ENCODE measurements around the gene HPD.
"Not testable (repeated sequence)": the region's sequence is repeated elsewhere in the genome, so short reads cannot be mapped to it uniquely, and the experiment has no call there.

Gene HPD

DNA sequence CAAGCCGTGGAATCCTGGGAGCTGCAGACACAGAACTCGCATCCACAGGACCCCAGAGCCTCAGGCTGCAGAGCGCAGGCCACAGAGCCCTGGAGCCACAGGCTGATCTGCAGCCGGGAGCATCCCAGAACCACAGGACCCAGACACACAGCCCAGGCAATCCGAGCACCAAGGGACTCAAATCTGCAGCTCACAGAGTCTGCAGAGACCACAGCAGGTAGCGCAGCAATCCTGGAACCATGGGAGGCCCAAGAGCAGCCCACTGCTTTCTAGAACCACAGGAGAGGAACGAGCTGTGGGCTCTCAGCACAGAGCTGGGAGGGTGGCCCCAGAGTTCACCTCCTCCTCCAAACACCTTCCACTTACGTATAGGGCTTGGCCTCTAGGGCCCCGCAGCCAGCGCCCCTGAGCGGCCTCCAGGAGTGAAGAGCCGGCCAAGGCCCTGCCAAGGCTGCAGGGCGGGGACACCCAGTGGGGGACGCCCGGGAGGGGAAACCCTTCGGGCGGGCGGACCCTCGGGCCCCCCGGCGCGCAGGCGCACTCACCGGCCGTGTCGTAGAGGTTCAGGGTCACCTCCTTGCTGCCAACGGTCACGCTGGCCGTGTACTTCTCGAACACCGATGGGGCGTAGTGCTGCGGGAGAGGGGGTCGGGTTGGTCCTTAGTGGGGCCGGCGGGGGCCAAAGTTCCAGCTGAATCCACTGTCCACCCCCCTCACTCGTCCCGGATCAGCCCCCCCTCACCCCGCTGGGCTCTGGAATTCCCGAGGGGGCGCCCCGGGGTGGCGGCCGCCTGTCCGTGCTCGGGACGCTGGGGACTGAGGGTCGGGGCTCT, 65.8 kb downstream of the HPD start:
- H4K8ac ChIP-seq (ENCODE audit: low read depth, low read length) = no peak overlapping the region
- H2BK120ac ChIP-seq (ENCODE audit: low read depth, low read length) = no peak overlapping the region
- H2BK15ac ChIP-seq (ENCODE audit: low read length) = peak overlapping the region; percentile 69
- no peak overlapping the region for H4K91ac ChIP-seq (ENCODE audit: low read depth, low read length, poor library complexity)
- peak overlapping the region; percentile 73 for H3K18ac ChIP-seq (ENCODE audit: low read length)
- H3K27ac ChIP-seq (replicated peaks; ENCODE audit: low read length) = no peak overlapping the region
- peaks cover 11 to 28% of the 10 kb centered on the region in 2 donors for H3K36me3 ChIP-seq (replicated peaks in 1 of 2; ENCODE audit: control insufficient read depth in 2 of 2, insufficient read depth in 2 of 2, low read length in 2 of 2)
- H3K9me3 ChIP-seq (replicated peaks in 1 of 2; ENCODE audit: control insufficient read depth in 2 of 2, insufficient read depth in 1 of 2, low read depth in 1 of 2, low read length in 2 of 2) = no peaks in the 10 kb centered on the region
- no peak overlapping the region for H2BK12ac ChIP-seq (ENCODE audit: low read length)
- H3K79me1 ChIP-seq (ENCODE audit: low read depth, low read length) = peaks cover under 1% of the 10 kb centered on the region
- H3K4ac ChIP-seq (ENCODE audit: low read length) = no peak overlapping the region
- no peak overlapping the region for H2AFZ ChIP-seq (ENCODE audit: low read length)
- no peak overlapping the region for H2BK5ac ChIP-seq (ENCODE audit: low read length)
- H3K27me3 ChIP-seq (ENCODE audit: control insufficient read depth in 3 of 3, insufficient read depth in 3 of 3, low read depth in 1 of 3, low read length in 3 of 3) = peaks cover 0 to 19% (median 2%) of the 10 kb centered on the region in 3 experiments
- peak overlapping the region; percentile 91 for H3K9ac ChIP-seq (ENCODE audit: low read depth, low read length, poor library complexity)
- H3K4me2 ChIP-seq (ENCODE audit: insufficient read depth, low read length, poor library complexity, severe bottlenecking) = peak overlapping the region; percentile 95
- WGBS, 2 donors (ENCODE audit: extremely low coverage in 2 of 2, insufficient read length in 2 of 2, insufficient replicate concordance in 1 of 2) = no CpG with 5 or more reads among the region's 48 CpGs
- peak overlapping the region; percentile 12 for H2AK5ac ChIP-seq (ENCODE audit: low read depth, low read length)
- peak overlapping the region; percentile 26 for H3K23ac ChIP-seq (ENCODE audit: low read depth, low read length, poor library complexity)
- peak overlapping the region in 1 of 2 donors; percentile 82 for H3K4me3 ChIP-seq (ENCODE audit: low read length in 2 of 2)
- no peak for DNase-seq (ENCODE audit: low spot score)
- peaks cover 11 to 16% of the 10 kb centered on the region in 2 donors for H3K4me1 ChIP-seq (ENCODE audit: control insufficient read depth in 2 of 2, insufficient read depth in 1 of 2, low read depth in 1 of 2, low read length in 2 of 2)
- H3K14ac ChIP-seq (ENCODE audit: low read length) = no peak overlapping the region

DNA sequence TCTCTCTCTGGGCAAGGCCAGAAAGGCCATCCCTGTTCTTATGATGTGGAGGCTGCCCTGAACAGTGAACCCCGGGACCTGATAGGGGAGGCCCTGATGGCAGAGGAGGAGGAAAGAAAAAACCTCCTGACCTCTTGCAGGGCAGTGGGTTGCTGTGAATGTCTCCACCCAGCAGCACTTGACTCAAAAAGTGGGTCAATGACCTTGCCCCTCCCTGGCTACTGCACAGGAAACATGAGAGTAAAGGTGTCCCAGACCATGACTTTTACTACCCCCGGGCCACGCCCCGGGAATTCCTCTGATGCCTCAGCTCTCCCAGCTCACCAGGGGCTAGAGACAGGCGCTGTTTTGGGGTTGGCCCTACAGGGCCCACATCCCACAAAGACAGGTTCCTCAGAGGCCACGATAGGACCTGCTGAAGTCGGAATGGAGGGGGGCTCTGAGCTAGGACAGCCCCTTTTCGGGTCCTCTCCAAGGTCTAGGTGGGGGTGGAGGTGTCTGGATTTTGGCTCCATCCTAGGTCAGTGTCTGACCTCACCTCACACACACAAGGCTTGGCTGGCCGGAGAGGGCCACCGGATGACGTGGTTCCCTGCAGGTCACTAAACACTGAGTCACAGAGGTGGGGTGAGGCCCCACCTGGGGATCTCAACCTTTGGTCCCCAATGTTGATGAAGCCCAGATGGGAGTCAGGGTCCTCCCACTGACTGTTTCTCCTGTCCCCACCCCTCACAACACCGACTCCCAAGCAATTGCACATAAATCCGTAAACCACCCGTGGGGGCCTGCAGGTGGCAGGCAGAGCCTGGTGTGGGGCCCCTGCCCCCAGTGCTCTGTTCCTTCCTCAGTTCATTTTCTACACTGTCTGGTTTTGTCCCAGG, 66.7 kb downstream of the HPD start:
- Histone ChIP-seq H2BK12ac (ENCODE audit: low read length) (no peak overlapping the region), H3K18ac (ENCODE audit: low read length) (no peak overlapping the region), H3K9me3 (replicated peaks in 1 of 2; ENCODE audit: control insufficient read depth in 2 of 2, insufficient read depth in 1 of 2, low read depth in 1 of 2, low read length in 2 of 2) (no peaks in the 10 kb centered on the region), H2BK15ac (ENCODE audit: low read length) (no peak overlapping the region), H2AK5ac (ENCODE audit: low read depth, low read length) (peak overlapping the region; percentile 12), H3K36me3 (replicated peaks in 1 of 2; ENCODE audit: control insufficient read depth in 2 of 2, insufficient read depth in 2 of 2, low read length in 2 of 2) (peaks cover 11 to 18% of the 10 kb centered on the region in 2 donors), H3K79me1 (ENCODE audit: low read depth, low read length) (no peaks in the 10 kb centered on the region), H2BK5ac (ENCODE audit: low read length) (no peak overlapping the region), H3K27me3 (ENCODE audit: control insufficient read depth in 3 of 3, insufficient read depth in 3 of 3, low read depth in 1 of 3, low read length in 3 of 3) (peaks cover 0 to 19% (median 2%) of the 10 kb centered on the region in 3 experiments), H3K4me2 (ENCODE audit: insufficient read depth, low read length, poor library complexity, severe bottlenecking) (no peak overlapping the region), H3K23ac (ENCODE audit: low read depth, low read length, poor library complexity) (no peak overlapping the region), H3K9ac (ENCODE audit: low read depth, low read length, poor library complexity) (no peak overlapping the region), H2BK120ac (ENCODE audit: low read depth, low read length) (no peak overlapping the region), H3K4me1 (ENCODE audit: control insufficient read depth in 2 of 2, insufficient read depth in 1 of 2, low read depth in 1 of 2, low read length in 2 of 2) (peaks cover 3 to 9% of the 10 kb centered on the region in 2 donors), H3K14ac (ENCODE audit: low read length) (no peak overlapping the region), H3K27ac (replicated peaks; ENCODE audit: low read length) (no peak overlapping the region), H2AFZ (ENCODE audit: low read length) (no peak overlapping the region), H4K91ac (ENCODE audit: low read depth, low read length, poor library complexity) (no peak overlapping the region), H3K4me3 (ENCODE audit: low read length in 2 of 2) (no peak overlapping the region), H3K4ac (ENCODE audit: low read length) (no peak overlapping the region), H4K8ac (ENCODE audit: low read depth, low read length) (no peak overlapping the region)
- no CpG with 5 or more reads among the region's 14 CpGs for WGBS, 2 donors (ENCODE audit: extremely low coverage in 2 of 2, insufficient read length in 2 of 2, insufficient replicate concordance in 1 of 2)
- no peak for DNase-seq (ENCODE audit: low spot score)

DNA sequence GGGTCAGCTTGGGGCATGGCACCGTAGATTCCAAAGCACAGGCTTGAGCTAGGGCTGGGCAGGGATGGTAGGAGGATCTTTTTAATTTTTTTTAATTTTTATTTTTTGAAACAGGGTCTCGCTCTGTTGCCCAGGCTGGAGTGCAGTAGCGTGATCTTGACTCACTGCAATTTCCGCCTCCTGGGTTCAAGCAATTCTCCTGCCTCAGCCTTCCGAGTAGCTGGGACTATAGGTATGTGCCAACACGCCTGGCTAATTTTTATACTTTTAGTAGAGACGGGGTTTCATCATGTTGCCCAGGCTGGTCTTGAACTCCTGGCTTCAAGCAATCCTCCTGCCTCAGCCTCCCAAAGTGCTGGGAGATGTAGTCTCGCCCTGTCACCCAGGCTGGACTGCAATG, 67.9 kb downstream of the HPD start:
- H2BK5ac ChIP-seq (ENCODE audit: low read length); H3K23ac ChIP-seq (ENCODE audit: low read depth, low read length, poor library complexity); H3K4me1 ChIP-seq (ENCODE audit: control insufficient read depth in 2 of 2, insufficient read depth in 1 of 2, low read depth in 1 of 2, low read length in 2 of 2); H3K79me1 ChIP-seq (ENCODE audit: low read depth, low read length); H3K9me3 ChIP-seq (replicated peaks in 1 of 2; ENCODE audit: control insufficient read depth in 2 of 2, insufficient read depth in 1 of 2, low read depth in 1 of 2, low read length in 2 of 2); H2AFZ ChIP-seq (ENCODE audit: low read length); H4K8ac ChIP-seq (ENCODE audit: low read depth, low read length); H3K18ac ChIP-seq (ENCODE audit: low read length); H3K4me2 ChIP-seq (ENCODE audit: insufficient read depth, low read length, poor library complexity, severe bottlenecking); H2AK5ac ChIP-seq (ENCODE audit: low read depth, low read length); H2BK120ac ChIP-seq (ENCODE audit: low read depth, low read length); H3K9ac ChIP-seq (ENCODE audit: low read depth, low read length, poor library complexity); H3K4me3 ChIP-seq (ENCODE audit: low read length in 2 of 2); H3K27ac ChIP-seq (replicated peaks; ENCODE audit: low read length); H2BK12ac ChIP-seq (ENCODE audit: low read length); H3K14ac ChIP-seq (ENCODE audit: low read length); H4K91ac ChIP-seq (ENCODE audit: low read depth, low read length, poor library complexity); H3K4ac ChIP-seq (ENCODE audit: low read length); H3K36me3 ChIP-seq (replicated peaks in 1 of 2; ENCODE audit: control insufficient read depth in 2 of 2, insufficient read depth in 2 of 2, low read length in 2 of 2); H2BK15ac ChIP-seq (ENCODE audit: low read length); DNase-seq (ENCODE audit: low spot score): not testable (repeated sequence)
- H3K27me3 ChIP-seq (ENCODE audit: control insufficient read depth in 3 of 3, insufficient read depth in 3 of 3, low read depth in 1 of 3, low read length in 3 of 3) = peaks cover 0 to 19% (median 2%) of the 10 kb centered on the region in 3 experiments
- no CpG with 5 or more reads among the region's 8 CpGs for WGBS, 2 donors (ENCODE audit: extremely low coverage in 2 of 2, insufficient read length in 2 of 2, insufficient replicate concordance in 1 of 2)
